ENCODE measurements around the gene DGKQ. TPM values are rescaled to one million over a fixed set of nuclear protein-coding genes. Genes with fewer than 3 reads are reported as not detected.

DGKQ gene
- total RNA-seq, 2 experiments from 2014 or later: 10.8 to 11.1 TPM

GRCh38 chr4:997375-998071 is 24.2 kb upstream of the DGKQ start:
- Mint-ChIP-seq H3K9me3 (no peaks in the 10 kb centered on the region), H3K4me1 (ENCODE audit: low read depth) (peaks cover 11% of the 10 kb centered on the region), H3K36me3 (ENCODE audit: low read depth) (no peaks in the 10 kb centered on the region), H3K27me3 (ENCODE audit: low read depth) (peaks cover 32% of the 10 kb centered on the region), H3K4me3 (no peak overlapping the region), H3K27ac (no peak overlapping the region)
- CTCF ChIA-PET: no interaction called here
- DNase-seq: no peak
- intact Hi-C loops (cut with micrococcal nuclease): loop anchor here (5.0 kb wide), 1 partner anchor 755 kb away; no protein-coding TSS in a partner anchor

GRCh38 chr4:996997-997374 is 23.6 kb upstream of the DGKQ start:
- H3K27ac Mint-ChIP-seq: no peak overlapping the region
- CTCF ChIA-PET: no interaction called here
- H3K9me3 Mint-ChIP-seq: no peaks in the 10 kb centered on the region
- H3K4me3 Mint-ChIP-seq: no peak overlapping the region
- intact Hi-C loops (cut with micrococcal nuclease): loop anchor here (5.0 kb wide), 1 partner anchor 755 kb away; no protein-coding TSS in a partner anchor
- H3K4me1 Mint-ChIP-seq (ENCODE audit: low read depth): peaks cover 11% of the 10 kb centered on the region
- peaks cover 30% of the 10 kb centered on the region for H3K27me3 Mint-ChIP-seq (ENCODE audit: low read depth)
- no peaks in the 10 kb centered on the region for H3K36me3 Mint-ChIP-seq (ENCODE audit: low read depth)
- no peak for DNase-seq

GRCh38 chr4:996030-996996 is 22.9 kb upstream of the DGKQ start:
- Mint-ChIP-seq H3K27ac (no peak overlapping the region), H3K4me3 (no peak overlapping the region), H3K36me3 (ENCODE audit: low read depth) (no peaks in the 10 kb centered on the region), H3K4me1 (ENCODE audit: low read depth) (peaks cover 11% of the 10 kb centered on the region), H3K9me3 (no peaks in the 10 kb centered on the region), H3K27me3 (ENCODE audit: low read depth) (peaks cover 25% of the 10 kb centered on the region)
- CTCF ChIA-PET: no interaction called here
- DNase-seq: no peak
- intact Hi-C loops (cut with micrococcal nuclease): loop anchor here (5.0 kb wide), 1 partner anchor 754 kb away; no protein-coding TSS in a partner anchor

- Mint-ChIP-seq H3K27me3 (ENCODE audit: low read depth) (peaks cover 20% of the 10 kb centered on the region), H3K4me1 (ENCODE audit: low read depth) (peaks cover 11% of the 10 kb centered on the region), H3K36me3 (ENCODE audit: low read depth) (peaks cover under 1% of the 10 kb centered on the region), H3K4me3 (no peak overlapping the region), H3K9me3 (no peaks in the 10 kb centered on the region), H3K27ac (no peak overlapping the region)
- DNase-seq: no peak
- CTCF ChIA-PET: no interaction called here
- intact Hi-C loops (cut with micrococcal nuclease): loop anchor here (5.0 kb wide), 1 partner anchor 753 kb away; no protein-coding TSS in a partner anchor
Measured at GRCh38 chr4:995311-996026, 22.1 kb upstream of the DGKQ start.

DNA sequence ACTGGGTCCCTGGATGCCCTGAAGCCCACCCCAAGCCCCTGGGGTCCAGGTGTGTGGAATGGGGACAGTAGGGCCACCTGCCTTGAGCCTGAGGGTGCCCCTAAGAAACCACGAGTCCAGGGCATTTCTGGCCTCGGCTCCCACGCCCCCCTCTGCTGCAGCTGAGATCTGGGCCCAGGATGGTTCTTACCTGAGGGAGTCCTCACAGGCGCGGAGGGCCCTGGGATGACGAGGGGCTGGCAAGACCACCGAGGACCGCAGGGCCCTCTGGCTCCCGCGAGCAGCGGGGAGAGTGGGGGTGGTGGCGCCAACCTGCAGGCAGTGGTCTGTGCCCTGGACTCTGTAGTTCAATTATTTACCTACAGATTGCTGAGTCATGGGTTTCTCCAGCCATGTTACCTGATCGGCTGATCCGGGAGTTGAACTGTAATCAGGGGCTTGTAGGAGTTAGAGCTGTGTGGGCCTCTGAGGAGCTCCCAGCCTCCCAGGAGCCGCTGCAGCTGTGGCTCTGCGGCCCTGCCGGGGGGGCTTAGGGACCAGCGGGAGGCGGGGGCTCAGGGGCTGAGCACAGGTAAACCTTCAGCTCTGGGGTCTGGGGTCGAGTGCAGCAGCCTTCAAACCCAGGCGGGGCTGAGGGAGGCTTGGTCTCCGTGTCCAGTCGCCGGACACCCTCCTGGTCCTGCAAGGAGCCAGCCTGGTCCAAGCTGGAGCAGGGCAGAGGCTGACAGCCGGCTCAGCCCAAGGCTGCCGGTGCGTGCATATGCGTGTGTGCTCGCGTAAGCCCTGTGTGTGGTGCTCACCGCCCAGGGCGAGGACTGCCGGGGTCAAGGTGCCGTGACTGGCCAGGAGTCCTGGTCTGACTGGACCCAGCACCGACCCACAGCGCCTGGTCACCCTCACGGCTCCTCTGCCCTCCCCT is 20.0 kb upstream of the DGKQ start, which contains the start of gene SLC26A1:
Gene SLC26A1 (minus strand): TSS at position 294 of the 919 bp plus-strand sequence. CDS start 1,701 bp downstream, outside the sequence.
- no peak within 1 kb of the TSS for H3K4me3 Mint-ChIP-seq
- H3K27me3 Mint-ChIP-seq (ENCODE audit: low read depth): peaks cover 13% of the 10 kb centered on the region
- CTCF ChIA-PET: interaction anchor here (0.7 kb wide), 1 partner anchor 81 kb away, joined by 4 read pairs; no protein-coding TSS in a partner anchor
- peaks cover 2% of the 10 kb centered on the region for H3K36me3 Mint-ChIP-seq (ENCODE audit: low read depth)
- DNase-seq: no peak
- no peak within 1 kb of the TSS for H3K27ac Mint-ChIP-seq
- intact Hi-C loops (cut with micrococcal nuclease): no loop called here
- no peaks in the 10 kb centered on the region for H3K9me3 Mint-ChIP-seq
- H3K4me1 Mint-ChIP-seq (ENCODE audit: low read depth): peaks cover 4% of the 10 kb centered on the region

GRCh38 chr4:992297-993110 is 19.1 kb upstream of the DGKQ start:
- Mint-ChIP-seq H3K27ac (no peak overlapping the region), H3K4me1 (ENCODE audit: low read depth) (peaks cover 7% of the 10 kb centered on the region)

GRCh38 chr4:991451-992296 is 18.3 kb upstream of the DGKQ start:
- CTCF ChIA-PET: no interaction called here
- Mint-ChIP-seq H3K27ac (no peak overlapping the region), H3K36me3 (ENCODE audit: low read depth) (peaks cover 2% of the 10 kb centered on the region), H3K4me1 (ENCODE audit: low read depth) (peaks cover 9% of the 10 kb centered on the region), H3K9me3 (no peaks in the 10 kb centered on the region), H3K27me3 (ENCODE audit: low read depth) (peaks cover 3% of the 10 kb centered on the region), H3K4me3 (no peak overlapping the region)
- DNase-seq: no peak
- intact Hi-C loops (cut with micrococcal nuclease): no loop called here

More at GRCh38 chr4:992297-993110, 19.1 kb upstream of the DGKQ start:
- intact Hi-C loops (cut with micrococcal nuclease): no loop called here
- no peaks in the 10 kb centered on the region for H3K9me3 Mint-ChIP-seq
- DNase-seq: no peak
- H3K27me3 Mint-ChIP-seq (ENCODE audit: low read depth): peaks cover 7% of the 10 kb centered on the region
- H3K4me3 Mint-ChIP-seq: no peak overlapping the region
- H3K36me3 Mint-ChIP-seq (ENCODE audit: low read depth): peaks cover 2% of the 10 kb centered on the region
- CTCF ChIA-PET: no interaction called here

GRCh38 chr4:990746-991367 is 17.5 kb upstream of the DGKQ start:
- H3K4me1 Mint-ChIP-seq (ENCODE audit: low read depth): peaks cover 14% of the 10 kb centered on the region
- intact Hi-C loops (cut with micrococcal nuclease): no loop called here
- CTCF ChIA-PET: interaction anchor here (0.6 kb wide), 1 partner anchor 401 kb away, joined by 3 read pairs; no protein-coding TSS in a partner anchor

GRCh38 chr4:989722-990471 is 16.5 kb upstream of the DGKQ start:
- no peaks in the 10 kb centered on the region for H3K27me3 Mint-ChIP-seq (ENCODE audit: low read depth)
- peaks cover 2% of the 10 kb centered on the region for H3K36me3 Mint-ChIP-seq (ENCODE audit: low read depth)
- H3K9me3 Mint-ChIP-seq: no peaks in the 10 kb centered on the region
- H3K27ac Mint-ChIP-seq: no peak overlapping the region
- intact Hi-C loops (cut with micrococcal nuclease): loop anchor here (5.0 kb wide), 1 partner anchor 388 kb away; no protein-coding TSS in a partner anchor
- DNase-seq: no peak
- no peak overlapping the region for H3K4me3 Mint-ChIP-seq
- CTCF ChIA-PET: no interaction called here
- peaks cover 22% of the 10 kb centered on the region for H3K4me1 Mint-ChIP-seq (ENCODE audit: low read depth)

More at GRCh38 chr4:990746-991367, 17.5 kb upstream of the DGKQ start:
- no peak overlapping the region for H3K27ac Mint-ChIP-seq
- DNase-seq: no peak
- no peaks in the 10 kb centered on the region for H3K9me3 Mint-ChIP-seq
- no peaks in the 10 kb centered on the region for H3K27me3 Mint-ChIP-seq (ENCODE audit: low read depth)
- peaks cover 2% of the 10 kb centered on the region for H3K36me3 Mint-ChIP-seq (ENCODE audit: low read depth)
- no peak overlapping the region for H3K4me3 Mint-ChIP-seq
